A549 (cell line): ENCODE data around the gene FAM53C. TPM values are rescaled to one million over a fixed set of nuclear protein-coding genes. Genes with fewer than 3 reads are reported as not detected.

ENCODE experiments used
- ATAC-seq, 2 experiments: fragments of 200-7000 bp in 1 of 2; fragments of >200 bp in 1 of 2; cut with Nextera tagmentation in 1 of 2; cut with Tn5 transposase in 1 of 2; 3 replicates each; pipeline versions ENCODE4 v1.8.0 to v1.9.1; 2018 to 2020; ENCODE audit warnings: mild to moderate bottlenecking in 1 of 2, moderate library complexity in 1 of 2
- CTCF ChIA-PET: fragments of 300-600 bp; sonication (Branson Sonifier 250); formaldehyde crosslinking; extraction: SDS; loops from one replicate; lab custom pipeline; 2021; ENCODE audit warnings: antibody characterized with exemption, inconsistent platforms; lab: Yijun Ruan, JAX
- POLR2A ChIA-PET: fragments of 350-600 bp; formaldehyde crosslinking; extraction: SDS; loops from one replicate; lab custom pipeline; 2021; ENCODE audit warnings: antibody characterized with exemption, inconsistent platforms; lab: Yijun Ruan, JAX
- DNase-seq, 2 experiments: peaks; one replicate each; pipeline versions ENCODE4 v3.0.0 to v3.0.0-alpha.2; 2011 to 2016; ENCODE audit warnings: low read depth in 1 of 2, low spot score in 1 of 2
- FAIRE-seq: peaks from 2 replicates; lab custom pipeline; 2011; peaks lifted over from hg19 to GRCh38; lab: Jason Lieb, UNC
- H3K27ac ChIP-seq, 2 experiments: fragments of >200 bp; sonication (Bioruptor Twin); formaldehyde crosslinking; 3 replicates each; pipeline ENCODE4 v1.5.1; 2016 to 2017
- H3K4me1 ChIP-seq: fragments of >200 bp; sonication (Bioruptor Twin); formaldehyde crosslinking; 3 replicates; pipeline ENCODE4 v1.6.1; 2016
- H3K4me2 ChIP-seq: fragments of >200 bp; sonication (Bioruptor Twin); formaldehyde crosslinking; 3 replicates; pipeline ENCODE4 v1.6.1; 2016
- H3K4me3 ChIP-seq: fragments of >200 bp; sonication (Bioruptor Twin); formaldehyde crosslinking; 3 replicates; pipeline ENCODE4 v1.5.1; 2016
- H3K9me3 ChIP-seq: fragments of >200 bp; sonication (Bioruptor Twin); formaldehyde crosslinking; 3 replicates; pipeline ENCODE4 v1.6.1; 2016
- BCL3 ChIP-seq: fragments of >200 bp; sonication (Bioruptor Twin); formaldehyde crosslinking; IDR thresholded peaks from 3 replicates; pipeline ENCODE4 v1.6.1; 2016
- CBX2 ChIP-seq: fragments of 200-600 bp; sonication (generic); IDR thresholded peaks from 2 replicates; pipeline ENCODE4 v1.6.1; 2016; ENCODE audit warnings: low read depth, mild to moderate bottlenecking, borderline replicate concordance
- CEBPB ChIP-seq, 2 experiments: fragments of >200 bp in 1 of 2; sonication (Bioruptor Twin) in 1 of 2; formaldehyde crosslinking in 1 of 2; IDR thresholded peaks; 2 replicates each; pipeline ENCODE4 v1.6.1; 2012 to 2016
- CTCF ChIP-seq: fragments of >200 bp; sonication (Bioruptor Twin); formaldehyde crosslinking; IDR thresholded peaks from 3 replicates; pipeline ENCODE4 v1.5.1; 2016
- FOSB ChIP-seq: fragments of 250-450 bp; sonication (Bioruptor Pico); IDR thresholded peaks from 2 replicates; pipeline ENCODE4 v1.5.0; 2020; ENCODE audit warnings: mild to moderate bottlenecking, moderate library complexity
- FOSL2 ChIP-seq, 2 experiments: fragments of 450-650 bp in 1 of 2; fragments of >200 bp in 1 of 2; sonication (Bioruptor Twin) in 1 of 2; formaldehyde crosslinking; IDR thresholded peaks; 2 replicates each; pipeline versions ENCODE4 v1.5.0 to v1.6.1; 2016 to 2020; ENCODE audit warnings: mild to moderate bottlenecking in 1 of 2, moderate library complexity in 1 of 2
- FOXS1 ChIP-seq: fragments of 250-450 bp; sonication (Bioruptor Pico); IDR thresholded peaks from 2 replicates; pipeline ENCODE4 v1.5.0; 2020; ENCODE audit warnings: mild to moderate bottlenecking, moderate library complexity
- GATA3 ChIP-seq: IDR thresholded peaks from 2 replicates; pipeline ENCODE4 v1.6.1; 2012; ENCODE audit warnings: borderline replicate concordance
- HEYL ChIP-seq: fragments of 250-450 bp; sonication (Bioruptor Pico); IDR thresholded peaks from 2 replicates; pipeline ENCODE4 v1.8.0; 2021; ENCODE audit warnings: mild to moderate bottlenecking, moderate library complexity
- HOXB13 ChIP-seq: fragments of 250-450 bp; sonication (Bioruptor Pico); IDR thresholded peaks from 2 replicates; pipeline ENCODE4 v1.5.0; 2020; ENCODE audit warnings: low read depth, mild to moderate bottlenecking, moderate library complexity
- KDM1A ChIP-seq: fragments of 200-600 bp; sonication (generic); IDR thresholded peaks from 2 replicates; pipeline ENCODE4 v1.6.1; 2016; ENCODE audit warnings: low read depth, mild to moderate bottlenecking
- NPAS2 ChIP-seq: fragments of 250-450 bp; sonication (Bioruptor Pico); IDR thresholded peaks from 2 replicates; pipeline ENCODE4 v1.8.0; 2022; ENCODE audit warnings: mild to moderate bottlenecking, moderate library complexity, borderline replicate concordance
- NR3C1 ChIP-seq: fragments of >200 bp; sonication (Bioruptor Twin); formaldehyde crosslinking; IDR thresholded peaks from 3 replicates; pipeline ENCODE4 v1.6.1; 2017
- RAD21 ChIP-seq, 2 experiments: fragments of >200 bp in 1 of 2; sonication (Bioruptor Twin) in 1 of 2; formaldehyde crosslinking in 1 of 2; IDR thresholded peaks in 1 of 2; conservative IDR thresholded peaks in 1 of 2; 2 replicates in 1 of 2; 3 replicates in 1 of 2; pipeline ENCODE4 v1.6.1; 2012 to 2018; ENCODE audit warnings: inconsistent platforms in 1 of 2
- RCOR1 ChIP-seq: fragments of 150-350 bp; IDR thresholded peaks from 2 replicates; pipeline ENCODE4 v1.6.1; 2014; ENCODE audit warnings: antibody characterized with exemption, low read length, low read depth
- RFX5 ChIP-seq: fragments of 450-650 bp; IDR thresholded peaks from 2 replicates; pipeline ENCODE4 v1.7.1; 2014; ENCODE audit warnings: antibody characterized with exemption, mild to moderate bottlenecking, moderate library complexity
- SREBF2 ChIP-seq: fragments of 450-650 bp; IDR thresholded peaks from 2 replicates; pipeline ENCODE4 v1.6.1; 2014; ENCODE audit warnings: mild to moderate bottlenecking, moderate library complexity
- WGBS: methylation state at CpG from one replicate; pipeline ENCODE4 v1.1.6; 2017; ENCODE audit errors: missing lambda C conversion rate; 5-methylcytosine and 5-hydroxymethylcytosine counted together
- polyA plus RNA-seq, 4 experiments: library from polyadenylated mRNA; depleted of rRNA in 3 of 4; stranded (reverse); fragments of >200 nt; fragmentation: RNase III in 1 of 4; extraction: RNeasy Plus Mini Kit Qiagen cat#74134 plus additional on column Dnase treatment in 1 of 4; gene quantifications; 2 replicates in 3 of 4; 3 replicates in 1 of 4; pipeline ENCODE4 v1.2.3, GENCODE V29; 2011 to 2017
- TF ChIP-seq, protein P1 (sequence below): IDR thresholded peaks from 2 replicates; pipeline ENCODE4 v1.6.1; 2012; ENCODE audit warnings: low read depth, borderline replicate concordance

Gene FAM53C
- polyA plus RNA-seq, 2 of the 4 experiments (the other 2 are of a cell fraction), result 24.7 to 24.9 TPM

DNA sequence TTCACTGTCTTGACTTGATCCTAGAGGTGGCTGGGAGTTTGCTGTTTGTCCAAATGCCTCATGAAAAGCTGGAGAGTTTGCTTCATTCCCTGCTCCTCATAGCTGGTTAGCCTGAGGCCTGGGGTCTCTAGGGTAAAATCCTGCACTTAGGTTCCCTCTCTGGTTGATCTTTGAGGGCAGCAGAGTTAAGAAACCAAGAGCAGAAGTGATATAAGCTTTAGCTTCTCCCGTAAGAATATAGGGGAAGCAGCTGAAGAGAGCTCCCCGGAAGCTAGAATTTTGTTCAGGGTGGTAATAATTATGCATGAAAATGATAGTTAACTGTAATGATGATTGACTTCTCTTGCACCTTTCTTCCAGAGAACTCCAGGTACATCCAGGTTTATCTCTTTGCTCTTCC is 1.4 kb downstream of the FAM53C start:
- H3K4me2 ChIP-seq, result peak overlapping the region; percentile 96
- ATAC-seq (no peak), FAIRE-seq (no peak), DNase-seq (no peak)
- WGBS, result 85% methylated on average over 2 of the region's 2 CpGs
- peak overlapping the region; percentile 82 for H3K4me3 ChIP-seq
- no peaks in the 10 kb centered on the region for H3K9me3 ChIP-seq
- TF ChIP-seq KDM1A, result no peak
- no peak for TF ChIP-seq RFX5
- TF ChIP-seq CBX2, result no peak
- no peak for TF ChIP-seq CTCF
- TF ChIP-seq RCOR1, result no peak
- no peak for TF ChIP-seq HOXB13 (CRISPR knock-in tag)
- peaks cover 26% of the 10 kb centered on the region; the same call in 2 of the 3 replicates for H3K4me1 ChIP-seq
- ChIA-PET POLR2A (interaction anchor here (2.8 to 3.6 kb wide), 2 partner anchors 9 to 14 kb away, joined by 36 to 68 read pairs; partner anchors contain the start of gene KDM3B), CTCF (interaction anchor here (1.0 to 13.3 kb wide), 3 partner anchors 14 to 206 kb away, joined by 3 to 197 read pairs (median 4); partner anchors contain the start of gene KDM3B)
- H3K27ac ChIP-seq, result peak overlapping the region in 1 of 2 experiments; percentile 99; a peak in 3 of 6 replicates

DNA sequence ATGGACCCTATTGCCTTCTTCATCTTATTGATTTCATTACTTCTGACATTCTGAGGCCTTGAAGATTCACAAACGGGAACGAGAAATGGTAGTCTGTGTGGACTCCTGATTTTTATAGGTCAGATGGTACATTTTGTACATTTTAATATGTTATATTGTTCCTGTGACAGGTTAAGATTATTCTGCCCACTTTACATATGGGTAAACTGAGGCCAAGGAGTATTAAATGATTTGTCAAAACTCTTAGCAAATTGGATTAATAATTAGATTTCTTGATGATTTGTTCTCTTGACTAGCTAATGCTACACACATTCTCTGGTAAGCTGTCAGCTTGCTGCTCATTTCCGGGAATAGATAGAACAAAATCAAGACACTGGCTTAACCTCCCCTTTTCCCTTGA is 1.9 kb downstream of the FAM53C start:
- no peak overlapping the region for H3K27ac ChIP-seq
- DNase-seq (no peak), FAIRE-seq (no peak)
- H3K4me2 ChIP-seq, result peak overlapping the region; percentile 96
- no peaks in the 10 kb centered on the region for H3K9me3 ChIP-seq
- 96% methylated on average over 3 of the region's 3 CpGs for WGBS
- H3K4me1 ChIP-seq, result peaks cover 22% of the 10 kb centered on the region; the same call in 2 of the 3 replicates
- ChIA-PET POLR2A (interaction anchor here (2.8 to 3.6 kb wide), 2 partner anchors 9 to 14 kb away, joined by 36 to 68 read pairs; partner anchors contain the start of gene KDM3B), CTCF (interaction anchor here (1.0 to 13.3 kb wide), 3 partner anchors 13 to 207 kb away, joined by 3 to 197 read pairs (median 4); partner anchors contain the start of gene KDM3B)
- no peak overlapping the region for H3K4me3 ChIP-seq
- TF ChIP-seq FOSL2 (IDR thresholded peaks at IDR 0.05) (no peak), FOSL2 (CRISPR knock-in tag; IDR thresholded peaks at IDR 0.05) (no peak), KDM1A (no peak), NR3C1 (no peak), CEBPB (IDR thresholded peaks at IDR 0.05) (no peak), GATA3 (no peak), FOXS1 (CRISPR knock-in tag) (no peak), NPAS2 (CRISPR knock-in tag) (no peak), BCL3 (no peak), FOSB (CRISPR knock-in tag) (no peak), RAD21 (conservative IDR thresholded peaks at IDR 0.05 in 1 of 2, IDR thresholded peaks at IDR 0.05 in 1 of 2) (no peak), SREBF2 (no peak)
- TF ChIP-seq, all 56 proteins: peak for 0
- ATAC-seq, result no peak

DNA sequence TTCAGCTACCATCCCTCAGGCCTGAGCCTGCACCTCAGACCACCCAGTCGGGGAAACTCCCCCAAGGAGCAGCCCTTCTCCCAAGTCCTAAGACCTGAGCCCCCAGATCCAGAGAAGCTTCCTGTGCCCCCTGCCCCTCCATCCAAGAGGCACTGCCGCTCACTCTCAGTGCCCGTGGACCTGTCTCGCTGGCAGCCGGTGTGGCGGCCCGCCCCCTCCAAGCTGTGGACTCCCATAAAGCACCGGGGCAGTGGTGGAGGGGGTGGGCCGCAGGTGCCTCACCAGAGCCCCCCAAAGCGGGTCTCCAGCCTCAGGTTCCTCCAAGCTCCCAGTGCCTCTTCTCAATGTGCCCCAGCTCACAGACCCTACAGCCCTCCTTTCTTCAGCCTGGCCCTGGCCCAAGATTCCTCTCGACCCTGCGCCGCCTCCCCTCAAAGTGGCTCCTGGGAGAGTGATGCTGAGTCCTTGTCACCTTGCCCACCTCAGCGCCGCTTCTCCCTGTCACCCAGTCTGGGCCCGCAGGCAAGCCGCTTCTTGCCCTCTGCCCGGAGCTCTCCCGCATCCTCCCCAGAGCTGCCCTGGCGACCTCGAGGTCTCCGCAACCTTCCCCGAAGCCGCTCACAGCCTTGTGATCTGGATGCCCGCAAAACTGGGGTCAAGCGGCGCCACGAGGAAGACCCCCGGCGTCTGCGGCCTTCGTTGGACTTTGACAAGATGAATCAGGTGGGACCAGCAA is 7.0 kb downstream of the FAM53C start:
- TF ChIP-seq CEBPB (IDR thresholded peaks at IDR 0.05), result no peak
- TF ChIP-seq HEYL, result no peak
- TF ChIP-seq RCOR1, result no peak
- TF ChIP-seq, protein P1, sequence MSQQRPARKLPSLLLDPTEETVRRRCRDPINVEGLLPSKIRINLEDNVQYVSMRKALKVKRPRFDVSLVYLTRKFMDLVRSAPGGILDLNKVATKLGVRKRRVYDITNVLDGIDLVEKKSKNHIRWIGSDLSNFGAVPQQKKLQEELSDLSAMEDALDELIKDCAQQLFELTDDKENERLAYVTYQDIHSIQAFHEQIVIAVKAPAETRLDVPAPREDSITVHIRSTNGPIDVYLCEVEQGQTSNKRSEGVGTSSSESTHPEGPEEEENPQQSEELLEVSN, result no peak
- H3K9me3 ChIP-seq, result no peaks in the 10 kb centered on the region
- ATAC-seq (no peak), FAIRE-seq (no peak), DNase-seq (no peak)
- no peak overlapping the region for H3K4me3 ChIP-seq
- CTCF ChIA-PET, result interaction anchor here (0.5 to 1.5 kb wide), 4 partner anchors 8 to 220 kb away, joined by 3 to 8 read pairs (median 4); partner anchors contain the start of gene KDM3B
- POLR2A ChIA-PET, result interaction anchor here (0.9 to 1.0 kb wide), 2 partner anchors 13 to 105 kb away, joined by 3 to 4 read pairs; partner anchors contain the start of gene CDC25C
- H3K4me1 ChIP-seq, result no peaks in the 10 kb centered on the region; the same call in 2 of the 3 replicates
- 95% methylated on average over 32 of the region's 32 CpGs for WGBS
- H3K4me2 ChIP-seq, result no peak overlapping the region
- no peak overlapping the region for H3K27ac ChIP-seq
